Ascending aorta (tissue), 2 donors: ENCODE data around the gene IBTK. TPM values are rescaled to one million over a fixed set of nuclear protein-coding genes. Genes with fewer than 3 reads are reported as not detected.

Experiments
- DNase-seq, 2 donors: peaks; one replicate each; pipeline ENCODE4 v3.0.0-alpha.2; 2019; ENCODE audit warnings: low spot score in 2 of 2
- H3K27ac ChIP-seq, 2 donors: fragments of 200-600 bp; sonication (generic); one replicate each; pipeline ENCODE4 v1.5.1; 2016 to 2017; ENCODE audit warnings: mild to moderate bottlenecking in 1 of 2
- H3K27me3 ChIP-seq: fragments of 200-600 bp; sonication (generic); one replicate; pipeline ENCODE4 v1.5.1; 2017
- H3K36me3 ChIP-seq, 2 donors: fragments of 200-600 bp; sonication (generic); one replicate each; pipeline ENCODE4 v1.5.1; 2016
- H3K4me1 ChIP-seq, 2 donors: fragments of 200-600 bp; sonication (generic); one replicate each; pipeline ENCODE4 v1.5.1; 2016 to 2017; ENCODE audit warnings: mild to moderate bottlenecking in 1 of 2
- H3K4me3 ChIP-seq, 2 donors: fragments of 200-600 bp; sonication (generic); one replicate each; pipeline ENCODE4 v1.5.1; 2016 to 2017; ENCODE audit warnings: mild to moderate bottlenecking in 1 of 2
- H3K9me3 ChIP-seq, 2 donors: fragments of 200-600 bp; sonication (generic); one replicate each; pipeline ENCODE4 v1.5.1; 2016
- intact Hi-C: fragments of 100-400 bp; cut with DNase I; formaldehyde crosslinking; loops from one replicate; pipeline ENCODE4 v1.15.1; 2023
- total RNA-seq: library from RNA; depleted of rRNA; stranded (reverse); fragments of >200 nt; gene quantifications from one replicate; pipeline ENCODE4 v1.1.0, GENCODE V29; 2016
- TF ChIP-seq, protein P1 (sequence below), 3 experiments: fragments of 200-600 bp in 2 of 3; fragments of 450-650 bp in 1 of 3; sonication (generic) in 2 of 3; IDR thresholded peaks; one replicate each; pipeline ENCODE4 v1.5.1; 2016 to 2019; ENCODE audit warnings: antibody characterized with exemption in 3 of 3, mild to moderate bottlenecking in 1 of 3, moderate library complexity in 1 of 3

The IBTK gene
- total RNA-seq, 1 donor from 2014 or later, result 8.8 TPM

DNA sequence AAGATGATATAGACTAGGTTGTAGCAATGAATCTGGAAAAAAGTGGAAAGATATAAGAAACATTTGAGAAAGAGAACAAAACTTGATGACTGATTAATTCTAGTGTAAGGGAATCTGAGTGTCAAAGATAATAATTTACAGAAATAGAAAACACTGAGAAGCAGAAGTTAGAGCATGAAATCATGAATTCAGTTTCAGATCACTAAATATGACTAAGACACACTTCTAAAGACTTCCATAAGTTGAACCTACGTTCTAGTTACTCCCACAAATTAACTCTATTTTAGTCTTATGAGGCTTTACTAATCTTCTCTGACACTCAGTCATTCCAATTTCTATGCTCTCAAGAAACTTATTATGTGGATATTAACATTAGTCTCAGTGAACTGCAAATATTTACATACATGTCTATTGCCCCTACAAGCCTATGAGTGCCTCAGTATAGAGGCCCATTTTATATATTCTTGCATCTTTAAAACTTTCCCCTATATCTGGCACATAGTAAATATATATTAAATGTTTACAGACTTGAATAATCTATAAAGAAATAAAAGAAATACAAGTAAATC, 30.4 kb downstream of the IBTK start:
- Histone ChIP-seq H3K4me1 (no peaks in the 10 kb centered on the region), H3K27ac (no peak overlapping the region), H3K4me3 (no peak overlapping the region), H3K9me3 (no peaks in the 10 kb centered on the region), H3K36me3 (peaks cover 57 to 70% of the 10 kb centered on the region in 2 donors), H3K27me3 (no peaks in the 10 kb centered on the region)
- TF ChIP-seq, protein P1, sequence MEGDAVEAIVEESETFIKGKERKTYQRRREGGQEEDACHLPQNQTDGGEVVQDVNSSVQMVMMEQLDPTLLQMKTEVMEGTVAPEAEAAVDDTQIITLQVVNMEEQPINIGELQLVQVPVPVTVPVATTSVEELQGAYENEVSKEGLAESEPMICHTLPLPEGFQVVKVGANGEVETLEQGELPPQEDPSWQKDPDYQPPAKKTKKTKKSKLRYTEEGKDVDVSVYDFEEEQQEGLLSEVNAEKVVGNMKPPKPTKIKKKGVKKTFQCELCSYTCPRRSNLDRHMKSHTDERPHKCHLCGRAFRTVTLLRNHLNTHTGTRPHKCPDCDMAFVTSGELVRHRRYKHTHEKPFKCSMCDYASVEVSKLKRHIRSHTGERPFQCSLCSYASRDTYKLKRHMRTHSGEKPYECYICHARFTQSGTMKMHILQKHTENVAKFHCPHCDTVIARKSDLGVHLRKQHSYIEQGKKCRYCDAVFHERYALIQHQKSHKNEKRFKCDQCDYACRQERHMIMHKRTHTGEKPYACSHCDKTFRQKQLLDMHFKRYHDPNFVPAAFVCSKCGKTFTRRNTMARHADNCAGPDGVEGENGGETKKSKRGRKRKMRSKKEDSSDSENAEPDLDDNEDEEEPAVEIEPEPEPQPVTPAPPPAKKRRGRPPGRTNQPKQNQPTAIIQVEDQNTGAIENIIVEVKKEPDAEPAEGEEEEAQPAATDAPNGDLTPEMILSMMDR (IDR thresholded peaks at IDR 0.05), result no peak
- no peak for DNase-seq
- intact Hi-C loops, result no loop called here

DNA sequence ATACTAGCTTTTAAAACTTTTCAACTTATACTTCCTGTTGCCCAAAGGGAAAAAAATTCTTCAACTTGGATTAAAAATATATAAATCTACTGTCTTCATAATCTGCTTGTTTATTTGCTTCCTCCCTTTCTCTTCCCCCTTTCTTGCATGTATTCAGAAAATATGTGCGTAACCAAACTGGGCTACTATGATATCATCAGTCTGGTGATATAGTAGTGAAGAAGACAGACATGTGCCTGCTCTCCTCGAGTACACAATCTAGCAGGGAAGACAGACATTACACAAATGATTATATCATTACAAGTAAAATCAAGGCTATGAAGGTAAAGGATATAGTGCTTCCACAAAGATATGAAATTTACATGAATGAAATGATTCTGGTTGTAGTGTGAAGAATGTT, 31.0 kb downstream of the IBTK start:
- Histone ChIP-seq H3K36me3 (peaks cover 60 to 70% of the 10 kb centered on the region in 2 donors), H3K4me3 (no peak overlapping the region), H3K9me3 (no peaks in the 10 kb centered on the region), H3K27ac (no peak overlapping the region), H3K27me3 (no peaks in the 10 kb centered on the region), H3K4me1 (no peaks in the 10 kb centered on the region)
- intact Hi-C loops, result no loop called here
- TF ChIP-seq, protein P1 (IDR thresholded peaks at IDR 0.05), result no peak
- DNase-seq, result no peak

DNA sequence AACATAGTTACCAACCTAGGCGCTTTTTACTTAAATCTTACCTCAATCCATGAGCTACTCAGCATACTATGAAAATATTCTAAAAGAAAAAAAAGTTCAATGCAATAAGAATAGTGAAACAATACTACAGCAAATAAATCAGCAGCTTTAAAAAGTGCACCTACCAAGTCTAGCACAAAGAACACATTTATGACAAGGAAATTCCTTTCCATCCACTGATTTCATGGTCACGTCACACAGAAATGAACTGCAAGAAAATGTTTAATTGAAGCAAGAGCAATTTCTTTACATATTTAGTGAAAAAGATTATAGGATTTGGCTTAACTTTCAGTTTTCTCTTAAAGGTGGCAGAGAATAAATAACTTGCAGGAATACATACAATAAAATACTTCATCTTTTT, 36.2 kb downstream of the IBTK start:
- Histone ChIP-seq H3K36me3 (peaks cover 39 to 53% of the 10 kb centered on the region in 2 donors), H3K27ac (no peak overlapping the region), H3K4me3 (no peak overlapping the region), H3K4me1 (no peaks in the 10 kb centered on the region), H3K27me3 (no peaks in the 10 kb centered on the region), H3K9me3 (no peaks in the 10 kb centered on the region)
- no peak for DNase-seq
- TF ChIP-seq, protein P1 (IDR thresholded peaks at IDR 0.05), result no peak
- intact Hi-C loops, result no loop called here

DNA sequence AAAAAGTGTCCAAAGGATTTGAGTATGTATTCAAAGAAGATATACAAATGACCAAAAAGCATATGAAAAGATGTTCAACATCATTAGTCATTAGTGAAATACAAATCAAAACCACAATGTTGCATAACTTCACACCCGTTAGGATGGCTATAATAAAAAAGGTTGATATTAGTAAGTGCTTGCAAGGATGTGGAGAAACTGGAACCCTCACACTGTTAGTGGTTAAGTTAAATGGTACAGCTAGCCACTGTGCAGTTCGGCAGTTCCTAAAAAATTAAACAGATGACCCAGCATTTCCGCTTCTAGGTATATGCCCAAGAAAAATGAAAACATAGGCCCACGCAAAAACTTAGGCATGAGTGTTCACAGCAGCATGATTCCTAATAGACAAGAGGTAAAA, 38.6 kb downstream of the IBTK start:
- intact Hi-C loops, result no loop called here
- H3K4me1 ChIP-seq, result peaks cover 0 to 4% of the 10 kb centered on the region in 2 donors
- no peaks in the 10 kb centered on the region for H3K27me3 ChIP-seq
- peaks cover 24 to 36% of the 10 kb centered on the region in 2 donors for H3K36me3 ChIP-seq
- H3K4me3 ChIP-seq, result no peak overlapping the region
- DNase-seq, result no peak
- H3K9me3 ChIP-seq, result no peaks in the 10 kb centered on the region
- TF ChIP-seq, protein P1 (IDR thresholded peaks at IDR 0.05), result no peak
- no peak overlapping the region for H3K27ac ChIP-seq

DNA sequence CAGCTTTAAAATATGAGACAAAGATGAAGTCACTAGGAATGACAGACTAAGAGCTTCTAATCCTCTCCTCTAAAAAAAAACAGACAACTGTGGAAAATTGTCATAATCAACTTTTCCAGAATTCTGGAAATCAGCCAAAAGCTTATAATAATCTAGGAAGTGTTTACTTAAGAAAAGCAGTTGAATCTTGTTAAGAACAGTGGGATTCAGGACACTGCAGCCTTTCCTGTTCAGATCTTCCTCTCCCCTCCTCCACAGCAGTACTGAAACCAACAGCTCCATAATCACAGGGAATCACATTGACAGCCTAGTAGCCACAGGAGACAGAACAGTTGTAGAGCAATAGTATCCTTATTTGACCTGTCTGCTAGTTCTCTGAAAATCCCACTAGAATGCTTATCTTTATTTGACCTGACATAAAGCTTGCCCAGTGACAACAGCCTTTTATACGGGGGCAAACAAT, 41.6 kb downstream of the IBTK start:
- H3K4me1 ChIP-seq, result peaks cover 0 to 4% of the 10 kb centered on the region in 2 donors
- no peaks in the 10 kb centered on the region for H3K9me3 ChIP-seq
- no peaks in the 10 kb centered on the region for H3K27me3 ChIP-seq
- DNase-seq, result no peak
- peaks cover 24 to 43% of the 10 kb centered on the region in 2 donors for H3K36me3 ChIP-seq
- no peak overlapping the region for H3K27ac ChIP-seq
- TF ChIP-seq, protein P1 (IDR thresholded peaks at IDR 0.05), result no peak
- no peak overlapping the region for H3K4me3 ChIP-seq
- intact Hi-C loops, result no loop called here

DNA sequence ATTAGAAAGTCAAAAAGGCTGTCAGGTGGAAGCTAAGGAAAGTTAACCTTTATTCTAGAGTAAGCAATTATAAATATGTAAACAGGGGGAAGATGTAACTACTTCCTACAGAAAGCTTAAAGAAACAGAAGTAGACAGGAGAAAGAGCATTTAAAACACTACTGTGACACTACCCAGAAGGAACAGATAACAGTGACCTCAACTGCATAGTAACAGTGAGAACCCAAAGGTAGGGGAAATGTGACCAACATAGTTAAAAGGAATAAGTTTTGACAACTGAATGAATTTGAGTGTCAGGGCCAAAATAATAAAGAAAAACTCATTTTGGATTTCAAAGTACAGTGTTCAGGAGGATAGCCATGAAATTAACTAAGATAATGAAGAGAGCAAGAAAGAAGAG, 43.5 kb downstream of the IBTK start:
- TF ChIP-seq, protein P1 (IDR thresholded peaks at IDR 0.05), result no peak
- no peaks in the 10 kb centered on the region for H3K9me3 ChIP-seq
- H3K4me3 ChIP-seq, result no peak overlapping the region
- no peak overlapping the region for H3K27ac ChIP-seq
- intact Hi-C loops, result no loop called here
- H3K36me3 ChIP-seq, result peaks cover 37 to 48% of the 10 kb centered on the region in 2 donors
- H3K4me1 ChIP-seq, result peaks cover 0 to 4% of the 10 kb centered on the region in 2 donors
- DNase-seq, result no peak
- no peaks in the 10 kb centered on the region for H3K27me3 ChIP-seq
